HFF-Myc (cell line): ENCODE results near the gene PARD3.

ENCODE experiments used
- DNase-seq: peaks from one replicate; pipeline ENCODE4 v3.0.0-alpha.2; 2011; ENCODE audit warnings: low read depth; ENCODE audit errors: extremely low read depth
- H3K4me3 ChIP-seq: replicated peaks from 2 replicates; pipeline ENCODE4 v1.5.1; 2011; ENCODE audit warnings: low read depth, mild to moderate bottlenecking, control low read depth, low read length
- CTCF ChIP-seq: IDR thresholded peaks from 2 replicates; pipeline ENCODE4 v1.5.1; 2012; ENCODE audit warnings: mild to moderate bottlenecking, low read depth, low read length, control low read depth; ENCODE audit errors: missing control alignments

PARD3 gene

DNA sequence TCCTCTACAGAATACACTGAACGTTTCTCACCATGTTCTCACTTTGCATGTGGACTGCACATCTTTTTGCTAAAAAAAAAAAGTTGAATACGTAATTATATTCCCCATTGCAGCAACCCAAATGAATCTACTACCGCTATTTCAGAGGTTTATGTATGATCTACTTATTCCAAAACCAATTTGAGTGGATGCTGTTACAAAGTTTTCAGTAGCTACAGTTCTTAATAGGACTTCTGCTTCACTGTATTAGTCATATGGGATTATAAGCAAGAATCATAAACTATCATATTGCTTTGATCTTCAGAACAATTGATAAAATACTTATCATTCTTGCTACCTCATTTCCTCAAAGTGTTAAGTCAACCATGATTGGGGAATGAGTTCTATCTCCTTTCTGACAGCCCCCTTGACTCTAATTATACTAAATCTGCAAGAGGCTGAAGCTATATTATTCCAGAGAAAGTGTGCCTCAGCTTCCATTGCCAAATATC lies 257.0 kb downstream of the PARD3 start:
- TF ChIP-seq CTCF: no peak
- no peak overlapping the region for H3K4me3 ChIP-seq
- no peak for DNase-seq

DNA sequence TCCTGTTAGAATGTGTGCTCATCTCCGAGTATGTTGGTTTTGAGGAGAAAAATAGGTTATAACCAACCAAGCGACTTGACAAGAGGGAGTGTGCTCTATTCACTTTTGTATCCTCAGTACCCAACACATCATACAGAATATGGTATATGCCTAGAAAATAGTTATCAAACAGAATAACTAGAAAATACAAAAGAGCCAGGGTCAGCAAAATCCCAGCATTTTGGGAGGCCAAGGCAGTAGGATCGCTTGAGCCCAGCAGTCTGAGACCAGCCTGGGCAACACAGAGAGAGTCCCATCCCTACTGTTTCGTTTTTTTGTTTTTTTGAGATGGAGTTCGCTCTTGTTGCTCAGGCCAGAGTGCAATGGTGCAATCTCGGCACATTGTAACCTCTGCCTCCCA lies 257.9 kb downstream of the PARD3 start:
- H3K4me3 ChIP-seq: no peak overlapping the region
- no peak for DNase-seq
- TF ChIP-seq CTCF: no peak

DNA sequence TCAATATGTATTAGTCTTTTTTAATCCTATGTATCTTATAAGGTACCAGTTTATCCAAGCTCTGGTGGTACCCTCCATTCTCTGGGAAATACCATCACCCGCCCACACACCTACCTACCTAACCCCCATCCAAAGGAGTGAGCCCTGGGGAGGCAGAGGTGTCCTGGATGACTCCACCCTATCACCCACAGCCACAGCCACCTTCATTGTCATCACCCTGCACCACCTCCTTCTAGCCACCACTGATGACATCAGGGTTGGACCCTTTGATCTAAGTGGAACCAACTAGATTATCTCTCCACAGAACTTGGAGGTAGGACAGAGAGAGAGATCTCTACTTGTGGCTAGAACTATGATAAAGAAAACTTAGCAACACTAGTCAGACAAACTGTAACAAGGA lies 259.4 kb downstream of the PARD3 start:
- TF ChIP-seq CTCF: no peak
- DNase-seq: no peak

DNA sequence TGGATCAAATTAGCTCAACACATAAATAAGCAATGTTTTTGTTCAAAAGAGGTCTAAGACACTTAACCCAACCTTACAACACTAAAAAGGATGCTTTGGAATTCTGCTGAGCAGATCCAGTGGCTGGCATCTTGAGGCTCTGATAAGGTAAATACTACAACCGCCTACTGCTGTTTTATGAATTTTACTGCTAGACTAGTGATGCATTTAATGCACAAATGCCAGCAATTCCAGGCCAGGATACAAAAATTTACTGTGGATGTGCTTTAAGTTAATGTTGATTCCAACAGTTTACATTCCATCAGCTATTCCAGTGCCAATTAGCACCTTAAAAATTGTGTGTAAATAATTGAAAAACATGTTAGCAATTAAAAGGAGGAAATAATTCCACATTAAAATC lies 261.3 kb downstream of the PARD3 start:
- DNase-seq: no peak
- no peak for TF ChIP-seq CTCF
- H3K4me3 ChIP-seq: no peak overlapping the region

More for the DNA sequence above, 259.4 kb downstream of the PARD3 start:
- H3K4me3 ChIP-seq: no peak overlapping the region

- no peak overlapping the region for H3K4me3 ChIP-seq
- TF ChIP-seq CTCF: no peak
- no peak for DNase-seq
Measured at GRCh38 chr10:34551295-34551694, 263.8 kb downstream of the PARD3 start.

DNA sequence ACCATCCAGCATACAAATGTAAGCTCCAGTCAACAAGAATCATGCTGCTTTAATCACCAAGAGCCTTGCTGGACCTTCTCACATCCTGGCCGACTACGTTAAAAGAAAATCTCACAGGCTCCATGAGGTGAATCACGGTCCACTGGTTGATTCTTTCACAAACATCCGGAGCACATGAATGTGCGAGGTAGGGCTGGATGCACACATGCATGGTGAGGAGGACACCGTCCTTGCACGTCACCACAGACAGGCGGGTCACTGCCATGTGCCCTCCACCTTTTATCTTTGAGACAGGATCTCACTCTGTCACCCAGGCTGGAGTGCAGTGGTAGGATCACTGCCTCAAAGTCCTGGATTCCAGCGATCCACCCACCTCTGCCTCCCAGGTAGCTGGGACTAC lies 265.1 kb downstream of the PARD3 start:
- no peak overlapping the region for H3K4me3 ChIP-seq
- DNase-seq: no peak
- no peak for TF ChIP-seq CTCF

GRCh38 chr10:34549001-34549400 lies 266.1 kb downstream of the PARD3 start:
- H3K4me3 ChIP-seq: no peak overlapping the region
- TF ChIP-seq CTCF: no peak
- no peak for DNase-seq
